Measurements from ENCODE around the gene B4GALT5. TPM values are rescaled to one million over a fixed set of nuclear protein-coding genes. Genes with fewer than 3 reads are reported as not detected.

B4GALT5 gene
- total RNA-seq, 1 experiment from 2014 or later = 77.0 TPM

DNA sequence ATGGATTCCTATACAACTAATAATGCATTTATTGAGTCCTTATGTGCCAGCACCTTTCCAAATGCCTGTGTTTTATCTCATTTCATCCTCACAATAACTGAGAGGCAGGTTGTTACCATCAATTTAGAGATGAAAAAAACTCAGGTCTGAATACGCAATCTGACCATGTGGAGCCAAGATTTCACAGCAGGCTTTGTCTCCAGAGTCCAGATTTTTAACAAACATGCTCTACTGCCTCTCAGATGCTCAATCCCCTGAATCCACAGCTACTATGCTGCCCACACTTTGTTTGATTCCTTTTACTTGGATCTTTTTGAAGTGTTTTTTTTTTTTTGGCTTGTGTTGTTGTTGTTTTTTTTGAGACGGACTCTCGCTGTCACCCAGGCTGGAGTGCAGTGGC is 46.8 kb downstream of the B4GALT5 start:
- WGBS (ENCODE audit: extremely low coverage, insufficient read length, low lambda C conversion rate) = no CpG with 5 or more reads among the region's 3 CpGs
- peak overlapping the region; percentile 1 for H3K9ac ChIP-seq (ENCODE audit: extremely low read depth, insufficient read length, low read length)
- H3K27ac Mint-ChIP-seq = peak overlapping the region in 2 of 3 experiments; percentile 29 to 80; a peak in 2 of 7 replicates
- no peak overlapping the region for H2BK20ac ChIP-seq (ENCODE audit: low read depth, low read length, poor library complexity, severe bottlenecking)
- H3K36me3 Mint-ChIP-seq (ENCODE audit: insufficient read depth in 1 of 3, low read depth in 3 of 3) = no peaks in the 10 kb centered on the region
- H3K4me1 Mint-ChIP-seq = peaks cover 44 to 56% of the 10 kb centered on the region in 2 experiments
- H3K9me3 Mint-ChIP-seq = no peaks in the 10 kb centered on the region
- no peak overlapping the region for H2AK5ac ChIP-seq (ENCODE audit: insufficient read length, low read length)
- H3K79me1 ChIP-seq (ENCODE audit: insufficient read depth, low read depth, low read length, poor library complexity, severe bottlenecking) = no peaks in the 10 kb centered on the region
- TF ChIP-seq, protein P1, sequence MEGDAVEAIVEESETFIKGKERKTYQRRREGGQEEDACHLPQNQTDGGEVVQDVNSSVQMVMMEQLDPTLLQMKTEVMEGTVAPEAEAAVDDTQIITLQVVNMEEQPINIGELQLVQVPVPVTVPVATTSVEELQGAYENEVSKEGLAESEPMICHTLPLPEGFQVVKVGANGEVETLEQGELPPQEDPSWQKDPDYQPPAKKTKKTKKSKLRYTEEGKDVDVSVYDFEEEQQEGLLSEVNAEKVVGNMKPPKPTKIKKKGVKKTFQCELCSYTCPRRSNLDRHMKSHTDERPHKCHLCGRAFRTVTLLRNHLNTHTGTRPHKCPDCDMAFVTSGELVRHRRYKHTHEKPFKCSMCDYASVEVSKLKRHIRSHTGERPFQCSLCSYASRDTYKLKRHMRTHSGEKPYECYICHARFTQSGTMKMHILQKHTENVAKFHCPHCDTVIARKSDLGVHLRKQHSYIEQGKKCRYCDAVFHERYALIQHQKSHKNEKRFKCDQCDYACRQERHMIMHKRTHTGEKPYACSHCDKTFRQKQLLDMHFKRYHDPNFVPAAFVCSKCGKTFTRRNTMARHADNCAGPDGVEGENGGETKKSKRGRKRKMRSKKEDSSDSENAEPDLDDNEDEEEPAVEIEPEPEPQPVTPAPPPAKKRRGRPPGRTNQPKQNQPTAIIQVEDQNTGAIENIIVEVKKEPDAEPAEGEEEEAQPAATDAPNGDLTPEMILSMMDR (conservative IDR thresholded peaks at IDR 0.05) = no peak
- no peak overlapping the region for H3K4ac ChIP-seq (ENCODE audit: low read depth, low read length)
- H4K5ac ChIP-seq (ENCODE audit: insufficient read length, low read depth, low read length) = no peak overlapping the region
- H3K27me3 ChIP-seq (ENCODE audit: insufficient read depth, low read length) = no peaks in the 10 kb centered on the region
- no peak overlapping the region for H2BK5ac ChIP-seq (ENCODE audit: insufficient read length, low read length)
- H3K18ac ChIP-seq (ENCODE audit: insufficient read length, low read depth, low read length) = no peak overlapping the region
- H3K27ac ChIP-seq (ENCODE audit: insufficient read length, low read depth, low read length) = no peak overlapping the region
- H3K4me2 ChIP-seq (ENCODE audit: insufficient read depth, insufficient read length, low read length) = no peak overlapping the region
- H4K20me1 ChIP-seq (ENCODE audit: control insufficient read depth, insufficient read depth, insufficient read length) = no peaks in the 10 kb centered on the region
- H3K23me2 ChIP-seq (ENCODE audit: insufficient read length, low read depth, low read length, poor library complexity, severe bottlenecking) = no peaks in the 10 kb centered on the region
- H3K4me3 Mint-ChIP-seq = no peak overlapping the region
- H4K91ac ChIP-seq (ENCODE audit: insufficient read length, low read depth, low read length) = no peak overlapping the region
- peaks cover 9% of the 10 kb centered on the region; the same call in 1 of the 2 replicates for H3K4me1 ChIP-seq (ENCODE audit: insufficient read depth, low read length)
- no peak overlapping the region for H2BK15ac ChIP-seq (ENCODE audit: low read depth, low read length)
- H3K56ac ChIP-seq (ENCODE audit: insufficient read length, low read depth, low read length) = no peak overlapping the region
- no peaks in the 10 kb centered on the region for H3K9me3 ChIP-seq (ENCODE audit: control insufficient read depth, low read depth, low read length)
- H3T11ph ChIP-seq (ENCODE audit: low read length) = no peak overlapping the region
- H2BK120ac ChIP-seq (ENCODE audit: low read depth, low read length, poor library complexity, severe bottlenecking) = no peak overlapping the region
- H3K27me3 Mint-ChIP-seq (ENCODE audit: low read depth) = no peaks in the 10 kb centered on the region
- no peak overlapping the region for H2AFZ ChIP-seq (ENCODE audit: low read length)
- H3K79me2 ChIP-seq (ENCODE audit: insufficient read depth, low read length) = peaks cover 52% of the 10 kb centered on the region; the same call in 1 of the 2 replicates
- no peak overlapping the region for H4K8ac ChIP-seq (replicated peaks; ENCODE audit: insufficient read length, low read depth, low read length)
- H3K14ac ChIP-seq (ENCODE audit: insufficient read depth, low read length) = no peak overlapping the region
- H3K23ac ChIP-seq (ENCODE audit: insufficient read length, low read depth, low read length) = no peak overlapping the region
- no peak overlapping the region for H2BK12ac ChIP-seq (ENCODE audit: insufficient read length, low read depth, low read length)
- DNase-seq = no peak
